HG03520 (cell line): ENCODE results near the gene FEM1A.
"Not testable (repeated sequence)": the region's sequence is repeated elsewhere in the genome, so short reads cannot be mapped to it uniquely, and the experiment has no call there.

Experiments used
- ATAC-seq: cut with Tn5 transposase; IDR thresholded peaks from one replicate; pipeline ENCODE4 v1.9.1; 2021; ENCODE audit warnings: mild to moderate bottlenecking, moderate library complexity; ENCODE audit not compliant: unreplicated experiment

FEM1A gene

DNA sequence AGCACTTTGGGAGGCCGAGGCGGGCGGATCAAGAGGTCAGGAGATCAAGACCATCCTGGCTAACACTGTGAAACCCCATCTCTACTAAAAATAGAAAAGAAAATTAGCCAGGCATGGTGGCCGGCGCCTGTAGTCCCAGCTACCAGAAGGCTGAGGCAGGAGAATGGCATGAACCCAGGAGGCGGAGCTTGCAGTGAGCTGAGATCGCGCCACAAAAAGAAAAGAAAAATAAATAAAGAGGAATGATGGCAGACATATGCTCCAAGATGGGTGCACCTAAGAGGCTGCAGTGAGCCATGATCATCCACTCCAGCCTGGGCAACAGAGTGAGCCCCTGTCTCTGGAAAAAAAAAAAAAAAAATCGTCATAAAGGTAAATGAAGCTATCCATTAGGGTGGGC, 54.4 kb downstream of the FEM1A start:
- ATAC-seq: not testable (repeated sequence)

DNA sequence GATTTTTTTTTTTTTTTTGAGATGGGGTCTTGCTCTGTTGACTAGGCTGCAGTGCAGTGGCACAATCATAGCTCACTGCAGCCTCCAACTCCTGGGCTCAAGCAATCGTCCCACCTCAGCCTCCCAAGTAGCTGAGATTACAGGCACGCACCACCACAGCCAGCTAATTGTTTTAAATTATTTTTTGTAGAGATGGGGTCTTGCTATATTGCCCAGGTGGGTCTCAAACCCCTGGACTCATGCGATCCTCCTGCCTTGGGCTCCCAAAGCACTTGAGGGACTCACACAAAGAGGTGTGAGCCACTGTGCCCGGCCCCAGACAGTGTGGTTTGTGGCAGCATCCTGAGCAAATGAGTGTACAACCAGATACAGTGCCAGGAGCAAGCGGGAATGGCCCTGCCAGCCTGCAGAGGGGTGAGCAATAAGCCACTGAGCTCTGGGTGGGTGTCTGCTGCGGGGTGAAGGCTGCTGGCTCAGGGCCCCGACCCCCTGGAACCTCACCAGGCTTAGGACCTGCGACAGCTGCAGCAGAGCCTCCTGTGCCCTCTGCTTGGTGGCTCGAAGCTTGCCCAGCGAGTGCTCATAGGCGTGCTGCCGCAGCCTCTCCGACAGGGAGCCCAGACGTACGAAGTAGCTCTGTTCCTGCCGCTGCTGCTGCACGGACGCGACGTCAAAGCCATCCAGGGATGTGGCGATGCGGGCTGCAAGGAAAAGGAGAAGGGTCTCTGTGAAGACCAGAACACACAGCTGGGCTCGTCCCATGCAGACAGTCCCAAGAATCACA, 55.8 kb downstream of the FEM1A start:
- no peak for ATAC-seq

- no peak for ATAC-seq
Measured at GRCh38 chr19:4849019-4849418, 57.5 kb downstream of the FEM1A start.
